ENCODE results near the gene CLNK. TPM values are rescaled to one million over a fixed set of nuclear protein-coding genes. Genes with fewer than 3 reads are reported as not detected.

Gene CLNK
- total RNA-seq, 1 donor from 2014 or later = not detected

GRCh38 chr4:10581022-10581421 is 103.5 kb downstream of the CLNK start:
- intact Hi-C loops (cut with DNase I) = no loop called here
- Histone ChIP-seq H3K4me1 (no peaks in the 10 kb centered on the region), H3K9me3 (no peaks in the 10 kb centered on the region), H3K27me3 (no peaks in the 10 kb centered on the region), H3K4me3 (no peak overlapping the region), H3K27ac (no peak overlapping the region), H3K36me3 (no peaks in the 10 kb centered on the region)
- no peak for DNase-seq (ENCODE audit: extremely low spot score in 2 of 2)
- no peak for TF ChIP-seq POLR2AphosphoS5 (IDR thresholded peaks at IDR 0.05; ENCODE audit: insufficient read depth in 1 of 2, low read depth in 1 of 2)
- TF ChIP-seq CTCF (IDR thresholded peaks at IDR 0.05) = no peak
- no peak for TF ChIP-seq POLR2A (IDR thresholded peaks at IDR 0.05)

- TF ChIP-seq POLR2AphosphoS5 (IDR thresholded peaks at IDR 0.05; ENCODE audit: insufficient read depth in 1 of 2, low read depth in 1 of 2) (no peak), POLR2A (IDR thresholded peaks at IDR 0.05) (no peak), CTCF (IDR thresholded peaks at IDR 0.05) (no peak)
- no peaks in the 10 kb centered on the region for H3K9me3 ChIP-seq
- no peaks in the 10 kb centered on the region for H3K27me3 ChIP-seq
- H3K4me1 ChIP-seq = no peaks in the 10 kb centered on the region
- no peaks in the 10 kb centered on the region for H3K36me3 ChIP-seq
- H3K4me3 ChIP-seq = no peak overlapping the region
- intact Hi-C loops (cut with DNase I) = no loop called here
- DNase-seq (ENCODE audit: extremely low spot score in 2 of 2) = no peak
- H3K27ac ChIP-seq = no peak overlapping the region
Measured at GRCh38 chr4:10579648-10580047, 104.9 kb downstream of the CLNK start.

- TF ChIP-seq POLR2A (IDR thresholded peaks at IDR 0.05) (no peak), POLR2AphosphoS5 (IDR thresholded peaks at IDR 0.05; ENCODE audit: insufficient read depth in 1 of 2, low read depth in 1 of 2) (no peak), CTCF (IDR thresholded peaks at IDR 0.05) (no peak)
- Histone ChIP-seq H3K9me3 (no peaks in the 10 kb centered on the region), H3K4me3 (no peak overlapping the region), H3K27me3 (no peaks in the 10 kb centered on the region), H3K36me3 (no peaks in the 10 kb centered on the region), H3K27ac (no peak overlapping the region), H3K4me1 (no peaks in the 10 kb centered on the region)
- intact Hi-C loops (cut with DNase I) = no loop called here
- DNase-seq (ENCODE audit: extremely low spot score in 2 of 2) = no peak
Measured at GRCh38 chr4:10577508-10578426, 106.8 kb downstream of the CLNK start.

- Histone ChIP-seq H3K27me3 (no peaks in the 10 kb centered on the region), H3K4me3 (no peak overlapping the region), H3K36me3 (no peaks in the 10 kb centered on the region), H3K9me3 (no peaks in the 10 kb centered on the region), H3K4me1 (no peaks in the 10 kb centered on the region), H3K27ac (no peak overlapping the region)
- TF ChIP-seq POLR2AphosphoS5 (IDR thresholded peaks at IDR 0.05; ENCODE audit: insufficient read depth in 1 of 2, low read depth in 1 of 2) (no peak), POLR2A (IDR thresholded peaks at IDR 0.05) (no peak), CTCF (IDR thresholded peaks at IDR 0.05) (no peak)
- intact Hi-C loops (cut with DNase I) = no loop called here
- DNase-seq (ENCODE audit: extremely low spot score in 2 of 2) = no peak
Measured at GRCh38 chr4:10577018-10577417, 107.5 kb downstream of the CLNK start.

GRCh38 chr4:10576236-10576635 is 108.3 kb downstream of the CLNK start:
- no peak overlapping the region for H3K27ac ChIP-seq
- H3K36me3 ChIP-seq = no peaks in the 10 kb centered on the region
- DNase-seq (ENCODE audit: extremely low spot score in 2 of 2) = no peak
- no peaks in the 10 kb centered on the region for H3K9me3 ChIP-seq
- no peaks in the 10 kb centered on the region for H3K4me1 ChIP-seq
- no peaks in the 10 kb centered on the region for H3K27me3 ChIP-seq
- no peak overlapping the region for H3K4me3 ChIP-seq
- intact Hi-C loops (cut with DNase I) = no loop called here
- TF ChIP-seq CTCF (IDR thresholded peaks at IDR 0.05) = no peak
- no peak for TF ChIP-seq POLR2AphosphoS5 (IDR thresholded peaks at IDR 0.05; ENCODE audit: insufficient read depth in 1 of 2, low read depth in 1 of 2)
